Neural progenitor cell (in vitro differentiated cells): ENCODE data around the gene TLR6.

Source experiments
- CTCF ChIP-seq: fragments of 200-600 bp; sonication (generic); IDR thresholded peaks from 2 replicates; pipeline ENCODE4 v1.5.1; 2017; ENCODE audit warnings: antibody characterized with exemption, mild to moderate bottlenecking
- EZH2phosphoT487 ChIP-seq: fragments of 200-600 bp; sonication (generic); IDR thresholded peaks from 2 replicates; pipeline ENCODE4 v1.6.1; 2017; ENCODE audit warnings: antibody characterized with exemption

GRCh38 chr4:38904090-38904666 lies 47.6 kb upstream of the TLR6 start:
- TF ChIP-seq EZH2phosphoT487 (no peak), CTCF (no peak)
